ENCODE data around the gene HCST.

The HCST gene

DNA sequence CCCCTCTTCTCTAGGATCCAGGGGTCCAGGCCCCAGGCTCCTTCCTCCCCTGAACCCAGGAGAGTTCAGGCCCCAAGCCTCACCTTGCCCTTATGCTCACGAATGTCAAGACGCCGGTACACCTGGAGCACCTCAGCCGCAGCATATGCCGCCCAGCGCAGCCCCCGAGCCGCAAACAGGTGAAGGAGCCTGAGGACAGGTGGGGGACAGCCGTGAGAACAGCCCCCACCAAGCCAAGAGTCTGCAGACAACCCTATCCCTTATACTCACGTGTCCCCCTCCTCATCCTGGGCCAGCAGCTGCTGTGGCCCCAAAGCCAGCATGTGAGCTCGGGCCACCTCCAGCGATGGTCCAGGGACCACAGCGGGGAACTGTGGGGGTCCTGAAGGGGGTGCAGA lies 5.7 kb upstream of the HCST start:
- H3K4me3 ChIP-seq (ENCODE audit: low read length), result no peak overlapping the region
- no peaks in the 10 kb centered on the region for H3K9me3 ChIP-seq (ENCODE audit: insufficient read depth, low read depth, low read length)
- no peak overlapping the region for H3K27ac ChIP-seq (ENCODE audit: low read length)
- H3K4me1 ChIP-seq (ENCODE audit: insufficient read depth, low read length), result peaks cover under 1% of the 10 kb centered on the region
- no peaks in the 10 kb centered on the region for H3K27me3 ChIP-seq (ENCODE audit: insufficient read depth, low read length)
- no peak overlapping the region for H3K9ac ChIP-seq (ENCODE audit: low read depth, low read length)
- H3K36me3 ChIP-seq (ENCODE audit: insufficient read depth, low read depth, low read length), result peaks cover 48% of the 10 kb centered on the region

DNA sequence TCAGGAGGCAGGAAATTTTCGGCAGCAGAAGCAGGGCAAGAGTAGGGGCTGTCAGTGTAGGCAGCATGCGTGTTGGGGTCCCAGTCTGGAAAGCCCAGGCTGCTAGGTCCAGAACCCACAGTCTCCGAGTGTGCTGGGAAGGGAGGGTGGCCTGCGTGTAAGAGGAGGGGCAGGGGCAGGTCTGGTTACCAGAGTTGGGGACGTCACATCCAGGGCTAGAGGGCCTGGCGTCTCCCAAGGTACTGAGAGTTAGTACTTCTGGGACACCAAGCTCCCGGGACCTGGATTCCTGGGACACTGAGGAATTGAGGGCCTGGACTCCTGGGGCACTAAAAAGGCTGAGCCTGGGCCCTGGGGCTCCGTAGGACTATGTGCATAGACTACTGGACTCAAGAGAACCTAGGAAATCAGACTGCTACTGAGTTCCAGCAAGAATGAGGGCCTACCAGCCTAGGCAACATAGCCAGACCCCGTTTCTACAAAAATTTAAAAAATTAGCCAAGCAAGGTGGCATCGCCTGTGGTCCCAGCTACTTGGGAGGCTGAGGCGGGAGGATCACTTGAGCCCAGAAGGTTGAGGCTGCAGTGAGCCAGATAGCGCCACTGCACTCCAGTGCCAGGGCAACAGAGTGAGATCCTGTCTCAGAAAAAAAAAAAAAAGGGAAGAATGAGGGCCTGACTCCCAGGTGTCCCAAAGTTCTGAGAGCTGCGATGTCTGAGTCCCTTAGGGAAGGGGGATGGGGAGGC lies 4.5 kb upstream of the HCST start:
- no peak overlapping the region for H3K9ac ChIP-seq (ENCODE audit: low read depth, low read length)

DNA sequence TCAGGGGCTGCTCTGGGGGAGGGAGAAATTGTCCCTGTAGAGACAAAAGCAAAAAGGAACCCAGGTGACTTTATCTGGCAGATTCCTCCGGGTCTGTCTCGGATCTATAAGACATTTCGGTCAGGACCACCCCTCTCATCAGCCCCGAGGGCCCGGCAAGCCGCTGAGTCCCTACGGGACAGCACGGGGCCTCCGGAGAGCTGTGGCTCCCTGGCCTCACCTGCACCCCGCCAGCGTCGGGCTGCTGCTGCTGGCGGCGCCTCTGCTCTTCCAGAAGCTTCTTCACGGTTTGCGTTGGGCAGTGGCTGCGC lies 3.9 kb upstream of the HCST start:
- Histone ChIP-seq H3K27ac (ENCODE audit: low read length) (no peak overlapping the region), H3K9me3 (ENCODE audit: insufficient read depth, low read depth, low read length) (no peaks in the 10 kb centered on the region), H3K27me3 (ENCODE audit: insufficient read depth, low read length) (peaks cover 17% of the 10 kb centered on the region), H3K4me3 (ENCODE audit: low read length) (peak overlapping the region; percentile 94), H3K9ac (ENCODE audit: low read depth, low read length) (peak overlapping the region; percentile 83; the same call in 1 of the 2 replicates), H3K4me1 (ENCODE audit: insufficient read depth, low read length) (peaks cover 7% of the 10 kb centered on the region), H3K36me3 (ENCODE audit: insufficient read depth, low read depth, low read length) (peaks cover 38% of the 10 kb centered on the region)

More for the DNA sequence above, 4.5 kb upstream of the HCST start:
- no peaks in the 10 kb centered on the region for H3K9me3 ChIP-seq (ENCODE audit: insufficient read depth, low read depth, low read length)
- no peak overlapping the region for H3K27ac ChIP-seq (ENCODE audit: low read length)
- H3K36me3 ChIP-seq (ENCODE audit: insufficient read depth, low read depth, low read length), result peaks cover 43% of the 10 kb centered on the region
- peaks cover 4% of the 10 kb centered on the region for H3K4me1 ChIP-seq (ENCODE audit: insufficient read depth, low read length)
- peak overlapping the region; percentile 94; the same call in 1 of the 2 replicates for H3K4me3 ChIP-seq (ENCODE audit: low read length)
- H3K27me3 ChIP-seq (ENCODE audit: insufficient read depth, low read length), result peaks cover 12% of the 10 kb centered on the region

DNA sequence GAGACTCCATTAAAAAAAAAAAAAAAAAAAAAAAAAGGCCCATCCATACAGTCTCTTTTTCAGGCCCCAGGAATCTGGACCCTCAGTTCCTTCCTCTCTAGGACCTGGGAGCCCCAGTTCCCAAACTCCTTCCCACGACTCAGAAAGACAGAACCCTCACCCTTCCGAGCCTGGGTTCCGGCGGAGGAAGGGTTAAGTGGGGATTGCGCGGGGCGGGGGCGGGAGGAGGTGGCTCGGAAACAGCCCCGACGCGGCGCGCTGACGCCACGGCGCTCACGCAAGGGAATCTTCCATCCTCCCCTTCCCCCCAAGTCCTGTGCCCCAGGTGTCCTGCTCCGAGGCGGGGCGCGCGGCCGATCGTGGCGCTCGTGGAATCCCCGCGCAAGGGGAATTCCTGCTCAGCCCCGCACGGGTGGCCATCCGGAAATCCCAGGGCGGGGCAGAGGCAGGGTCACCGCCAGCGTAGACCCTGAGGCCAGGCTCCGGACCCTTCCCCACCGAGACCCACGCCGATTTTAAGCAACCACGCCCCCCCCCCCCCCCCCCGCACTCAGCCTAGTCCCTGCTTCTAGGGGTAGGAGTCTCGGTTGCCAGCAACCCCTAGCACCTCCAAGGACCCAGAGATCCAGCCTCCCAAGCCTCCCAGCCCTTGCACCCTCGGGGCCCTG lies 2.6 kb upstream of the HCST start:
- Histone ChIP-seq H3K9ac (ENCODE audit: low read depth, low read length) (peak overlapping the region; percentile 83; the same call in 1 of the 2 replicates), H3K4me3 (ENCODE audit: low read length) (peak overlapping the region; percentile 94), H3K36me3 (ENCODE audit: insufficient read depth, low read depth, low read length) (peaks cover 30% of the 10 kb centered on the region), H3K27me3 (ENCODE audit: insufficient read depth, low read length) (peaks cover 18% of the 10 kb centered on the region), H3K9me3 (ENCODE audit: insufficient read depth, low read depth, low read length) (no peaks in the 10 kb centered on the region), H3K27ac (ENCODE audit: low read length) (no peak overlapping the region), H3K4me1 (ENCODE audit: insufficient read depth, low read length) (peaks cover 7% of the 10 kb centered on the region)

DNA sequence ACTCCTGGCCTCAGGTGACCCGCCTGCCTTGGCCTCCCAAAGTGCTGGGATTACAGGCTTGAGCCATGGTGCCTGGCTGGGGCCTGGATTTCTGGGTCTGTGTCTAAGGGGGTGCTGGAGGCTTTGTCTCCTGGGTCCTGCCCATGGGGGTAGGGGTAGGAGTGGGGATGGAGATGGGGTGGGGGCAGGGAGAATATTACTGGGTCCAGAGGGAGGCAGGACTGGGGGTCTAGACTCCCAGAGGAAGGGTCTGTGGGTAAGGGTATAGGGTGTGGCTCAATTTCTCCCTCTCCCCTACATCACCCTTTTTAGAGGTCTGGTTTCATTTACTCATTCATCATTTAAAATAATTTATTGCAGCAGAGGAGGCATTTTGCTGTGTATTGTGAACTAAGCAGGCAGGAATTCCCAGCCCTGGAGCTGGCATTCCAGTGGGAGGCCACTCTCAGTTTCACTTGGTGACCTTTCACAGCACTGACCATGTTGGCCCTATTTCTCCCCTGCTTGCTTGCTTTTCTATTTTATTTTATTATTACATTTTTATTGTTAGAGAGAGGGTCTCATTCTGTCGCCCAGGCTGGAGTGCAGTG lies 1.2 kb upstream of the HCST start:
- H3K4me1 ChIP-seq (ENCODE audit: insufficient read depth, low read length), result peaks cover 7% of the 10 kb centered on the region
- H3K27me3 ChIP-seq (ENCODE audit: insufficient read depth, low read length), result peaks cover 18% of the 10 kb centered on the region
- no peaks in the 10 kb centered on the region for H3K9me3 ChIP-seq (ENCODE audit: insufficient read depth, low read depth, low read length)
- peaks cover 18% of the 10 kb centered on the region; the same call in 1 of the 2 replicates for H3K36me3 ChIP-seq (ENCODE audit: insufficient read depth, low read depth, low read length)
- H3K27ac ChIP-seq (ENCODE audit: low read length), result no peak overlapping the region
- H3K4me3 ChIP-seq (ENCODE audit: low read length), result peak overlapping the region; percentile 94; the same call in 1 of the 2 replicates
- H3K9ac ChIP-seq (ENCODE audit: low read depth, low read length), result no peak overlapping the region; the same call in 1 of the 2 replicates

DNA sequence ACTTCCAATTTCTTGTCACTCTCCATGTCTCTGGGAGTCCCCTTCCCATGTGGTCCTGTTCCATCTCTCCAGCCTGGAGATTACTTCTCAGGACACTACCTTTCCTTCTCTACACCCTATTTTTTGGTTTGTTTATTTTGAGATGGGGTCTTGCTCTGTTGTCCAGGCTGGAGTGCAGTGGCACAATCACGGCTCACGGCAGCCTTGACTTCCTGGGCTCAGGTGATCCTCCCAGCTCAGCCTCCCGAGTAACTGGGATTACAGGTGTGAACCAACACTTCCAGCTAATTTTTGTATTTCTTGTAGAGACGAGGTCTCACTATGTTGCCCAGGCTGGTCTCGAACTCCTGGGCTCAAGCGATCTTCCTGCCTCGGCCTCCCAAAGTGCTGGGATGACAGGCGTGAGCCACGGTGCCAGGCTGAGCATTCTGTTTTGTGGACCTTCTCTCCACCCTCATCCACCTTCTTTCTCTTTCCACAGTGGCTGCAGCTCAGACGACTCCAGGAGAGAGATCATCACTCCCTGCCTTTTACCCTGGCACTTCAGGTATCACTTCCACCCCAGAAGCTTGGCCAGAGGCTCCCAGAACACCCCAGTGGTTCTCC lies 644 bp downstream of the HCST start:
- H3K9ac ChIP-seq (ENCODE audit: low read depth, low read length), result peak overlapping the region; percentile 77; the same call in 1 of the 2 replicates
- peak overlapping the region; percentile 74 for H3K4me3 ChIP-seq (ENCODE audit: low read length)
- 0 out of 2 replicates have a peak, but pooled peaks cover 3% of the 10 kb centered on the region for H3K36me3 ChIP-seq (ENCODE audit: insufficient read depth, low read depth, low read length)
- peaks cover 18% of the 10 kb centered on the region for H3K27me3 ChIP-seq (ENCODE audit: insufficient read depth, low read length)
- no peak overlapping the region for H3K27ac ChIP-seq (ENCODE audit: low read length)
- H3K4me1 ChIP-seq (ENCODE audit: insufficient read depth, low read length), result peaks cover 7% of the 10 kb centered on the region
- no peaks in the 10 kb centered on the region for H3K9me3 ChIP-seq (ENCODE audit: insufficient read depth, low read depth, low read length)

DNA sequence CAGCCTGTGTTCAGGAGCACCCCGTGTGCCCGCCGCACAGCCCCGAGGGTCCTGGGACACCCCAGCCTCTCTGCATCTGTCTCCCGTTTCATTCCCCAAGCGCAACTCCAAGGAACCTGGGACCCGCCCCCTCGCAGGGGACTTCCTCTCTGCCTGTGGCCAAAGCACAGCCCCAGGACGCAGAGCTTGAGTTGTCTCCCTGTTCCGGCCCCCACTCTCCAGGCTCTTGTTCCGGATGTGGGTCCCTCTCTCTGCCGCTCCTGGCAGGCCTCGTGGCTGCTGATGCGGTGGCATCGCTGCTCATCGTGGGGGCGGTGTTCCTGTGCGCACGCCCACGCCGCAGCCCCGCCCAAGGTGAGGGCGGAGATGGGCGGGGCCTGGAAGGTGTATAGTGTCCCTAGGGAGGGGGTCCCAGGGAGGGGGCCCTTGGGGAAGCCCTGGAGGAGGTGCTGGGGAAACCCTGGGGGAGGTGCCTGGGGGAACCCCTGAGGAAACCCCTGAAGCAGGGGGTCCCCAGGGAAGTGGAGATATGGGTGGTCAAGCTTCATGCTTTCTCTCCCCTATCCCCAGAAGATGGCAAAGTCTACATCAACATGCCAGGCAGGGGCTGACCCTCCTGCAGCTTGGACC lies 1.3 kb downstream of the HCST start:
- no peaks in the 10 kb centered on the region for H3K36me3 ChIP-seq (ENCODE audit: insufficient read depth, low read depth, low read length)
- peak overlapping the region; percentile 74 for H3K4me3 ChIP-seq (ENCODE audit: low read length)
- H3K4me1 ChIP-seq (ENCODE audit: insufficient read depth, low read length), result peaks cover 7% of the 10 kb centered on the region
- H3K27me3 ChIP-seq (ENCODE audit: insufficient read depth, low read length), result peaks cover 18% of the 10 kb centered on the region
- peak overlapping the region; percentile 77; the same call in 1 of the 2 replicates for H3K9ac ChIP-seq (ENCODE audit: low read depth, low read length)
- H3K27ac ChIP-seq (ENCODE audit: low read length), result no peak overlapping the region
- H3K9me3 ChIP-seq (ENCODE audit: insufficient read depth, low read depth, low read length), result no peaks in the 10 kb centered on the region

DNA sequence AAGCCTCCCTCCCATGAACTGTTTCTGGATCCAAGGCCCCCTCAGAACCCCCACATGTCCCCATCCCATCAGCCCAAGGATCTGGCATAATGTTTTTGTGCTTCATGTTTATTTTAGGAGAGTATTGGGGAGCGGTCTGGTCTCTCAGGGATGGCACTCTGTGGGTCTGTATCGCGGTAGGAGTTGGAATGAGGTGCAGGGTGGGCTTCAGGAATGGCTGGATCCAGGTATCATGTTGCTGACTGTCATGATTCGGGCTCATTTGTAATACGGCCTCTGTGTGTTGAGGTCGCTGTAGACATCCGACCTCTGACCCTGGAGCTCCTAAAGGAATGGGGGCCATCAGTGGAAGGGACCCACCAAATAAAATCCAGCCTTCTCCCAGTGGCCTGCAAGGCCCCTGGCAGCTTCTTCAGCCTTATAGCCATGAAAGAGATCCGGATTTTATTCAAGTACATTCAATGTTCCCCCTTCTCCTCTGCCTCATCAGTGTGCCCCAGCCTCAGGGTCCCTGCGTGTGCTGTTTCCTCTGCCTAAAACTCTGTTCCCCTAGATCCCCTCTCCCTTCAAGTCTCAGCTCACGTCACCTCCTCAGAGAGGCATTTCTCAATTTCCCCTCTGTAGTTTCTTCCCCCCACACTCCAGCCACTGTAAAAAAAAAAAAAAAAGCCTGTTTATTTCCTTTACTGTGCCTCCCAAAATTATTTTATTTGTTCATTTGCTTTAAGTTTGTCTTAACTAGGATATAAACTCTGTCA lies 2.2 kb downstream of the HCST start:
- Histone ChIP-seq H3K27ac (ENCODE audit: low read length) (no peak overlapping the region), H3K4me1 (ENCODE audit: insufficient read depth, low read length) (peaks cover 7% of the 10 kb centered on the region), H3K27me3 (ENCODE audit: insufficient read depth, low read length) (peaks cover 18% of the 10 kb centered on the region), H3K4me3 (ENCODE audit: low read length) (no peak overlapping the region), H3K9ac (ENCODE audit: low read depth, low read length) (no peak overlapping the region), H3K36me3 (ENCODE audit: insufficient read depth, low read depth, low read length) (no peaks in the 10 kb centered on the region), H3K9me3 (ENCODE audit: insufficient read depth, low read depth, low read length) (no peaks in the 10 kb centered on the region)

DNA sequence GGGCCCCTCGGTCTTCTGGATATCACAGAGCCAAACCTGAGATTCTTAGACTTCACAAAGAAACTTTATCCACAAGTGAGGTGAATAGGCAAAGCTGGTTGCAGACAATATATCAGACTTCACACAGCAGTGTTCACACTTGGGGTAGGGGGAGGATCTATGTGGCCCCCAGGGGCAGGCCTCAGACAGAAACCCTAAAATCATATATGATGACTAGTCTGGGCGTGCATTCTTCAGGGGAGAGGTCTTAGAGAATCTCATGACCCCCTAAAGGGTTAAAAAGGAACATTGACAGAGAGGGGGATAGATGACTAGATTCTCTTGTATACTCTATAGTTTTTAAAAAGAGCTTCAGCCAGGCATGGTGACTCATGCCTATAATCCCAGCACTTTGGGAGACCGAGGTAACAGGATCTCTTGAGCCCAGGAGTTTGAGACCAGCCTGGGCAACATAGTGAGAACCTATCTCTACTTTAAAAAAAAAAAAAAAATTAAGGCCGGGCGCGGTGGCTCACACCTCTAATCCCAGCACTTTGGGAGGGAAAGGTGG lies 2.9 kb downstream of the HCST start:
- Histone ChIP-seq H3K27ac (ENCODE audit: low read length) (no peak overlapping the region), H3K4me1 (ENCODE audit: insufficient read depth, low read length) (peaks cover 7% of the 10 kb centered on the region)

DNA sequence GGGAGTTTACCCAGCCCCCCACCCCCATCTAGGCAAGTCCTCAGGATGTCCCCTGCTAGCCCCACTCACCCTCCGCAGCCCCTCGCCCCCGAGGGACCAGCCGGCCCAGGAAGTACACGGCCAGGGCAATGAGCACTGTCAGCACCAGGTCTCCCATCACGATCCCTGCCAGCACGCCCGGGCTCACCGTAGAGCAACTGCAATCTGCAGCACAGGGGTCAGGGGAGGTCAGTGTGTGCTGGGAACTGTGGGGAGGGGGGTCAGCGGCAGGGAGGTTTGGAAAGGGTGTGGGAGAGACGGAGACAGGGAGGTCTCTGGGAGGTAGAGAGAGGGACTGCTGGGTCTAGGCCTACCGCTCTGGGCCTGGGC lies 5.0 kb downstream of the HCST start:
- peaks cover 3% of the 10 kb centered on the region; the same call in 1 of the 2 replicates for H3K4me1 ChIP-seq (ENCODE audit: insufficient read depth, low read length)
- peaks cover 11% of the 10 kb centered on the region for H3K27me3 ChIP-seq (ENCODE audit: insufficient read depth, low read length)
- H3K4me3 ChIP-seq (ENCODE audit: low read length), result no peak overlapping the region
- H3K9ac ChIP-seq (ENCODE audit: low read depth, low read length), result no peak overlapping the region
- H3K27ac ChIP-seq (ENCODE audit: low read length), result no peak overlapping the region
- no peaks in the 10 kb centered on the region for H3K36me3 ChIP-seq (ENCODE audit: insufficient read depth, low read depth, low read length)
- no peaks in the 10 kb centered on the region for H3K9me3 ChIP-seq (ENCODE audit: insufficient read depth, low read depth, low read length)

More for the DNA sequence above, 2.9 kb downstream of the HCST start:
- no peaks in the 10 kb centered on the region for H3K9me3 ChIP-seq (ENCODE audit: insufficient read depth, low read depth, low read length)
- peaks cover 18% of the 10 kb centered on the region for H3K27me3 ChIP-seq (ENCODE audit: insufficient read depth, low read length)
- H3K4me3 ChIP-seq (ENCODE audit: low read length), result no peak overlapping the region
- H3K36me3 ChIP-seq (ENCODE audit: insufficient read depth, low read depth, low read length), result no peaks in the 10 kb centered on the region
- no peak overlapping the region for H3K9ac ChIP-seq (ENCODE audit: low read depth, low read length)

All from iPS-20b (cell line).